Nephron (organoid): ENCODE measurements around the gene NUPR1.
"Not testable (repeated sequence)": the region's sequence is repeated elsewhere in the genome, so short reads cannot be mapped to it uniquely, and the experiment has no call there.

Experiments
- H3K27ac Mint-ChIP-seq, 3 experiments: 2 replicates each; pipeline ENCODE4 v1.8.0; 2020; ENCODE audit warnings: mixed read lengths in 3 of 3, mild to moderate bottlenecking in 2 of 3, moderate library complexity in 1 of 3
- H3K27me3 Mint-ChIP-seq: 2 replicates; pipeline ENCODE4 v1.8.0; 2021; ENCODE audit warnings: low read depth, mild to moderate bottlenecking, moderate library complexity, mixed read lengths
- H3K36me3 Mint-ChIP-seq: 2 replicates; pipeline ENCODE4 v1.8.0; 2020; ENCODE audit warnings: low read depth, mixed read lengths
- H3K4me1 Mint-ChIP-seq: 2 replicates; pipeline ENCODE4 v1.8.0; 2020; ENCODE audit warnings: mixed read lengths
- H3K4me3 Mint-ChIP-seq, 3 experiments: 2 replicates each; pipeline ENCODE4 v1.8.0; 2020; ENCODE audit warnings: mild to moderate bottlenecking in 3 of 3, mixed read lengths in 3 of 3, moderate library complexity in 2 of 3
- H3K9me3 Mint-ChIP-seq: 2 replicates; pipeline ENCODE4 v1.8.0; 2020; ENCODE audit warnings: mixed read lengths
- TF ChIP-seq, protein P1 (sequence below), 3 experiments: fragments of 200-600 bp; sonication (generic); IDR thresholded peaks; one replicate each; pipeline ENCODE4 v1.5.0; 2021; ENCODE audit warnings: antibody characterized with exemption in 3 of 3; ENCODE audit not compliant: unreplicated experiment in 3 of 3

Gene NUPR1

DNA sequence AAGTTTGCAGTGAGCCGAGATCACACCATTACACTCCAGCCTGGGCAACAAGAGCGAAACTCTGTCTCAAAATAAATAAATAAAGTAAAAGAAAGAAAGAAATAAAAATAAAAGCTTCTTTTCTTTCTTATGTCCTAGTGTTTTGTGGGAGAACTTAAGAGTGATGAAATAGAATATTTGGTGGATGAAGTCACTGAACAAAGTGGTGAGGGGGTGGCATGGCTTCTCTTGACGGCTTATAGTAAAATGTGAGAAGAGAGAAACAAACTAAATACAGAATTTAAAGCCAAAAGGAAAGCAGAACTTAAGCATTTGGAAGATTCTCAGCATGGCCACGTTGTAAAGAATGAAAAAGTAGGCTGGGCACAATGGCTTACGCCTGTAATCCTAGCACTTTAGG is 30.2 kb upstream of the NUPR1 start:
- TF ChIP-seq, protein P1, sequence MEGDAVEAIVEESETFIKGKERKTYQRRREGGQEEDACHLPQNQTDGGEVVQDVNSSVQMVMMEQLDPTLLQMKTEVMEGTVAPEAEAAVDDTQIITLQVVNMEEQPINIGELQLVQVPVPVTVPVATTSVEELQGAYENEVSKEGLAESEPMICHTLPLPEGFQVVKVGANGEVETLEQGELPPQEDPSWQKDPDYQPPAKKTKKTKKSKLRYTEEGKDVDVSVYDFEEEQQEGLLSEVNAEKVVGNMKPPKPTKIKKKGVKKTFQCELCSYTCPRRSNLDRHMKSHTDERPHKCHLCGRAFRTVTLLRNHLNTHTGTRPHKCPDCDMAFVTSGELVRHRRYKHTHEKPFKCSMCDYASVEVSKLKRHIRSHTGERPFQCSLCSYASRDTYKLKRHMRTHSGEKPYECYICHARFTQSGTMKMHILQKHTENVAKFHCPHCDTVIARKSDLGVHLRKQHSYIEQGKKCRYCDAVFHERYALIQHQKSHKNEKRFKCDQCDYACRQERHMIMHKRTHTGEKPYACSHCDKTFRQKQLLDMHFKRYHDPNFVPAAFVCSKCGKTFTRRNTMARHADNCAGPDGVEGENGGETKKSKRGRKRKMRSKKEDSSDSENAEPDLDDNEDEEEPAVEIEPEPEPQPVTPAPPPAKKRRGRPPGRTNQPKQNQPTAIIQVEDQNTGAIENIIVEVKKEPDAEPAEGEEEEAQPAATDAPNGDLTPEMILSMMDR (IDR thresholded peaks at IDR 0.05; ENCODE audit: unreplicated experiment in 3 of 3) = no peak
- H3K27me3 Mint-ChIP-seq = peaks cover 3% of the 10 kb centered on the region
- H3K36me3 Mint-ChIP-seq = peaks cover 30% of the 10 kb centered on the region
- H3K27ac Mint-ChIP-seq = peak overlapping the region in 2 of 3 experiments; percentile 22 to 23
- H3K9me3 Mint-ChIP-seq = peaks cover 13% of the 10 kb centered on the region
- H3K4me1 Mint-ChIP-seq = peaks cover 31% of the 10 kb centered on the region
- H3K4me3 Mint-ChIP-seq = no peak overlapping the region

DNA sequence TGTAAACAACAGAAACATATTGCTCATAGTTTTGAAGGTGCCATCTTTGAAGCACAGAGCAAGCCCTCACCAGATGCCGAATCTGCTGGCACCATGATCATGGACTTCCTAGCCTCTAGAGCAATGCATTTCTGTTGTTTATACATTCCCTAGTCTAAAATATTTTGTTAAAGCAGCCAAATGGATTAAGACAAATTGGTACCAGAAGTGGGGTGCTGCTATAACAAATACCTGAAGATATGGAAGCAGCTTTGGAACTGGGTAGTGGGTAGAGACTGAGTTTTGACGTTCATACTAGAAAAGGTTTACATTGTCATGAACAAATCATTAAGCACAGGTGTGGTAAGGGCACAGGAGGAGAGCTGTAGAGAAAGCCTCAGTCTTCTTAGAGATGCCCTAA is 28.5 kb upstream of the NUPR1 start:
- H3K4me1 Mint-ChIP-seq = peaks cover 16% of the 10 kb centered on the region
- no peak overlapping the region for H3K27ac Mint-ChIP-seq
- peaks cover 13% of the 10 kb centered on the region for H3K9me3 Mint-ChIP-seq
- peaks cover 31% of the 10 kb centered on the region for H3K36me3 Mint-ChIP-seq
- H3K27me3 Mint-ChIP-seq = peaks cover 3% of the 10 kb centered on the region
- no peak overlapping the region for H3K4me3 Mint-ChIP-seq
- TF ChIP-seq, protein P1 (IDR thresholded peaks at IDR 0.05; ENCODE audit: unreplicated experiment in 3 of 3) = no peak

DNA sequence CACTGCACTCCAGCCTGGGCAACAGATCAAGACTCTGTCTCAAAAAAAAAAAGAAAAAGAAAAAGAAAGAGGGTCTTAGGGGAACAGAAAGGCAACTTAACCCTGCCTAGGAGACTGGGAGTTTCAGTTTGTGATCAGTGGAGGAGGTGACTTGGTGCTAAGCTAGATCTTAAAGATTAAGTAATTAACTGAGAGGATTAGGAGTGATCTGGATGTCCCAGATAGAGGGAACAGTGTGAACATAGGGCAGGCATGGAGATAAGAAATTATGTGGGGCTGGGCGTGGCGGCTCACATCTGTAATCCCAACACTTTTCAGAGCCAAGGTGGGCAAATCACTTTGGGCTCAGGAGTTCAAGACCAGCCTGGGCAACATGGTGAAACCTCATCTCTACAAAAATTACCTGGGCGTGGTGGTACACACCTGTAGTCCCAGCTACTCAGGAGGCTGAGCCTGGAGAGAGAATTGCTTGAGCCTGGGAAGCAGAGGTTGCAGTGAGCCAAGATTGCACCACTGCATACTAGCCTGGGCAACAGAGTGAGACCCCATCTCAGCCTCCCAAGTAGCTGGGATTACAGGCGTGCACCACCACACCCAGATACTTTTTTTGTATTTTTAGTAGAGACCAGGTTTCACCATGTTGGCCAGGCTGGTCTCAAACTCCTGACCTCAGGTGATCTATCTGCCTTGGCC is 27.6 kb upstream of the NUPR1 start:
- H3K27ac Mint-ChIP-seq, H3K4me3 Mint-ChIP-seq, H3K27me3 Mint-ChIP-seq: not testable (repeated sequence)
- peaks cover 11% of the 10 kb centered on the region for H3K4me1 Mint-ChIP-seq
- H3K9me3 Mint-ChIP-seq = peaks cover 13% of the 10 kb centered on the region
- H3K36me3 Mint-ChIP-seq = peaks cover 35% of the 10 kb centered on the region

DNA sequence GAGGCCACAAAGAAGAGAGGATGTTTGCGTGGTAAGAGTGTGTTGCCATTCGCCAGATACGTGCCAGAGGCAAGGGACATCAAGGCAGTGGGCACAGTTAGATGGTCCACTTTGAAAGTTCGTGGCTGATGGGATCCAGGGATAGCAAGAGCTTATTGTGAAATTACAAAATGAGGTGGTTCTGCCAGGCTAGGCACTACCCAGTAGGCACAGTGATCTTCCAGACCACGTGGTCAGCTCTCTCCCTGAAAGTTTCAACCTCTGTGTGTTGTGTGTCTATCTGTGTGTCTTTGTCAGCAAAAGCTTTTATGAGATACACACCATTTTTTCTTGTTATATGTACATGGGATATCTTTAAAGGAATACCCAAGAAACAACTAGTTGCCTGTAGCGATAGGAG is 24.4 kb upstream of the NUPR1 start:
- Mint-ChIP-seq H3K27me3 (no peaks in the 10 kb centered on the region), H3K9me3 (peaks cover 13% of the 10 kb centered on the region), H3K36me3 (peaks cover 53% of the 10 kb centered on the region), H3K4me3 (no peak overlapping the region), H3K27ac (no peak overlapping the region), H3K4me1 (peaks cover 6% of the 10 kb centered on the region)
- TF ChIP-seq, protein P1 (IDR thresholded peaks at IDR 0.05; ENCODE audit: unreplicated experiment in 3 of 3) = no peak

DNA sequence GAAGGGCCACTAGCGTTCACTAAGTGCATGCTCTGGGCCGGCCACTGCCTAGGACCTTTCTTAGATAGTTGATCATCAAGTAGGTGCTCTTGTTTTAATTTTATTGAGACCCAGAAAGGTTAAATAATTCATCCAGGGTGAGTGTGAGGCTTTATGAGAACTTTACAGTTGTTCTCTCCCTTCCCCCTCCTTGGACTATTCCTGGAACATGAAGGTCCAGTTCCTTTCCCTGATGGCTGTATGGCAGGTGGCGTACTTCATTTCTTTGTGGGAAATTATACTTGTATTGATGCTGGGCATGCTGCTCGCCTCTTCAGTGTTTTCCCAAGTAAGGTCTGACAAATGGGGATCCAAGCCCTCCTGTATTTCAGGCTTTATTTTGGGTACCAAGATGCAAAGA is 23.4 kb upstream of the NUPR1 start:
- Mint-ChIP-seq H3K4me3 (no peak overlapping the region), H3K36me3 (peaks cover 52% of the 10 kb centered on the region), H3K27ac (no peak overlapping the region), H3K9me3 (peaks cover 7% of the 10 kb centered on the region), H3K4me1 (peaks cover 10% of the 10 kb centered on the region), H3K27me3 (no peaks in the 10 kb centered on the region)
- TF ChIP-seq, protein P1 (IDR thresholded peaks at IDR 0.05; ENCODE audit: unreplicated experiment in 3 of 3) = no peak

DNA sequence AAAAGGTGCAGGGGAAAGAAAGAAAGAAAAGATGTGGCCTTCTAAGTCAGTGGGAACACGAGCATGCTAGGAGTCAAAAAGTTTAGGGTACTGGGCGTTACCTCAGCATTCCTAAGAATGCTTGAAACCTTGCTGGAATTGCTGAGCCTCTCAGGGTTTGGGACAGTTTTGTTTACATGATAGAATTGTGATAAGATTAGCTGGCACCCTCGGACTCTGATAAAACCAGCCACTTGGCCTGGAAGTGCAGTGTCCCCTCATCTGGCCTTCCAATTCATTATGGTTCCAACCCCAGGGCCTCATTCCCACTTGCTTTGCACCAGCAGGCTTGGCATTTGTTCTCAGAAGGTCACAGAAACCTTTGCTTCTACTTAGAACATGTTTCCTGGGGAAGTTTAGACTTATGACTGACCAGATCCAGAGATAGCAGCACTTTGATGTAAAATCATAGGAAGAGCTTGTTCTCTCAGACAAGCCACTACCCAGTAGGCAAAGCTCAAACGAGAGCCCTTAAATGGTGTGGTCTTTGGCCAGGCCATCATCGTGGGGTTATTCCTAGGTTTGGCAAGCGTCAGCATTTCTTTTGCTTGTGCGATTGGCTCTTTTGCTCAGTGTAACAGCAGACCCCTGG is 22.9 kb upstream of the NUPR1 start:
- TF ChIP-seq, protein P1 (IDR thresholded peaks at IDR 0.05; ENCODE audit: unreplicated experiment in 3 of 3) = no peak
- H3K27me3 Mint-ChIP-seq = no peaks in the 10 kb centered on the region

More for the DNA sequence above, 22.9 kb upstream of the NUPR1 start:
- Mint-ChIP-seq H3K9me3 (peaks cover 6% of the 10 kb centered on the region), H3K4me3 (no peak overlapping the region), H3K4me1 (peaks cover 12% of the 10 kb centered on the region), H3K36me3 (peaks cover 51% of the 10 kb centered on the region), H3K27ac (no peak overlapping the region)
